SK-N-SH (cell line): Measurements from ENCODE around the gene VPS33B. TPM values are rescaled to one million over a fixed set of nuclear protein-coding genes. Genes with fewer than 3 reads are reported as not detected.

Experiments used
- CTCF ChIA-PET: fragments of 300-600, 350-600 bp; formaldehyde crosslinking; extraction: SDS; loops from one replicate; lab custom pipeline; 2021; lab: Yijun Ruan, JAX
- POLR2A ChIA-PET: fragments of 350-600 bp; sonication (Branson Sonifier 250); formaldehyde crosslinking; extraction: SDS; loops from one replicate; lab custom pipeline; 2020; ENCODE audit warnings: antibody characterized with exemption, inconsistent platforms; lab: Yijun Ruan, JAX
- DNase-seq: peaks from one replicate; pipeline ENCODE4 v3.0.0; 2012
- H2AFZ ChIP-seq: fragments of 200-600 bp; sonication (generic); 2 replicates; pipeline ENCODE4 v1.8.1; 2016; ENCODE audit warnings: antibody characterized with exemption, mild to moderate bottlenecking, low read depth
- H3F3A ChIP-seq: fragments of 200-600 bp; sonication (generic); replicated peaks from 2 replicates; pipeline ENCODE3; 2016; ENCODE audit warnings: antibody characterized with exemption, mild to moderate bottlenecking; ENCODE audit not compliant: insufficient read depth
- H3K27ac ChIP-seq, 2 experiments: fragments of 200-500 bp in 1 of 2; fragments of 200-600 bp in 1 of 2; sonication (Bioruptor generic) in 1 of 2; sonication (generic), shearing (Covaris generic) in 1 of 2; 2 replicates each; pipeline versions ENCODE4 v1.5.1 to v1.6.1; 2014 to 2016; ENCODE audit warnings: low read depth in 2 of 2, inconsistent platforms in 1 of 2, low read length in 1 of 2, mild to moderate bottlenecking in 1 of 2, mixed read lengths in 1 of 2
- H3K27me3 ChIP-seq: fragments of 200-600 bp; sonication (generic), shearing (Covaris generic); 2 replicates; pipeline ENCODE4 v1.6.1; 2016; ENCODE audit warnings: mixed run types; ENCODE audit not compliant: insufficient read depth
- H3K36me3 ChIP-seq, 2 experiments: fragments of 200-500 bp in 1 of 2; fragments of 200-600 bp in 1 of 2; sonication (Bioruptor generic) in 1 of 2; sonication (generic) in 1 of 2; replicated peaks in 1 of 2; 2 replicates each; pipeline versions ENCODE3 to v1.5.1; 2014 to 2016; ENCODE audit warnings: low read length in 1 of 2, mild to moderate bottlenecking in 1 of 2; ENCODE audit not compliant: insufficient read depth in 2 of 2, control insufficient read depth in 1 of 2
- H3K4me1 ChIP-seq, 2 experiments: fragments of 200-500 bp in 1 of 2; fragments of 200-600 bp in 1 of 2; sonication (Bioruptor generic) in 1 of 2; sonication (generic), shearing (Covaris generic) in 1 of 2; 2 replicates each; pipeline versions ENCODE4 v1.5.1 to v1.6.1; 2014 to 2016; ENCODE audit warnings: low read depth in 1 of 2, low read length in 1 of 2, mixed run types in 1 of 2; ENCODE audit not compliant: insufficient read depth in 2 of 2, control insufficient read depth in 1 of 2
- H3K4me2 ChIP-seq: fragments of 200-600 bp; sonication (generic), shearing (Covaris generic); 2 replicates; pipeline ENCODE4 v1.6.1; 2017; ENCODE audit warnings: mixed run types
- H3K4me3 ChIP-seq, 2 experiments: fragments of 200-500 bp in 1 of 2; fragments of 200-600 bp in 1 of 2; sonication (Bioruptor generic) in 1 of 2; sonication (generic), shearing (Covaris generic) in 1 of 2; 2 replicates each; pipeline versions ENCODE4 v1.5.1 to v1.8.1; 2014 to 2016; ENCODE audit warnings: low read depth in 2 of 2, inconsistent platforms in 1 of 2, low read length in 1 of 2, mild to moderate bottlenecking in 1 of 2, mixed read lengths in 1 of 2, moderate library complexity in 1 of 2
- H3K79me2 ChIP-seq: fragments of 200-600 bp; sonication (generic); 2 replicates; pipeline ENCODE4 v1.8.1; 2017; ENCODE audit warnings: mild to moderate bottlenecking; ENCODE audit not compliant: insufficient read depth
- H3K9ac ChIP-seq: fragments of 200-600 bp; sonication (generic); 2 replicates; pipeline ENCODE4 v1.6.1; 2017; ENCODE audit warnings: mixed run types
- H3K9me2 ChIP-seq: fragments of 200-600 bp; sonication (generic); 2 replicates; pipeline ENCODE4 v1.6.1; 2017; ENCODE audit warnings: mixed run types
- H3K9me3 ChIP-seq: fragments of 200-600 bp; sonication (generic); 2 replicates; pipeline ENCODE4 v1.6.1; 2017; ENCODE audit warnings: mixed run types, mild to moderate bottlenecking, moderate library complexity
- H4K20me1 ChIP-seq: fragments of 200-600 bp; sonication (generic); 2 replicates; pipeline ENCODE4 v1.6.1; 2017; ENCODE audit warnings: mild to moderate bottlenecking, mixed run types; ENCODE audit not compliant: insufficient read depth
- CHD2 ChIP-seq: fragments of 150-350 bp; IDR thresholded peaks from 2 replicates; pipeline ENCODE4 v1.6.1; 2018; ENCODE audit warnings: low read length; ENCODE audit not compliant: partially characterized antibody
- EP300 ChIP-seq, 2 experiments: IDR thresholded peaks; 2 replicates each; pipeline versions ENCODE4 v1.4.0 to v1.6.1; 2012; ENCODE audit warnings: borderline replicate concordance in 1 of 2, low read depth in 1 of 2, low read length in 1 of 2
- FOSL2 ChIP-seq: IDR thresholded peaks from 2 replicates; pipeline ENCODE4 v1.4.0; 2012; ENCODE audit warnings: low read depth, mild to moderate bottlenecking, moderate library complexity, borderline replicate concordance
- FOXM1 ChIP-seq: IDR thresholded peaks from 2 replicates; pipeline ENCODE4 v1.4.0; 2012; ENCODE audit warnings: low read depth, mild to moderate bottlenecking
- GABPA ChIP-seq: IDR thresholded peaks from 2 replicates; pipeline ENCODE4 v1.4.0; 2012; ENCODE audit warnings: low read depth, mild to moderate bottlenecking
- GATA2 ChIP-seq: sonication (generic); formaldehyde crosslinking; IDR thresholded peaks from 2 replicates; pipeline ENCODE4 v1.5.0; 2020; ENCODE audit warnings: mild to moderate bottlenecking, missing genetic modification reagents
- MAX ChIP-seq: IDR thresholded peaks from 2 replicates; pipeline ENCODE4 v1.4.0; 2012; ENCODE audit warnings: low read depth
- MEF2A ChIP-seq: IDR thresholded peaks from 2 replicates; pipeline ENCODE4 v1.4.0; 2012; ENCODE audit warnings: low read depth, borderline replicate concordance
- NRF1 ChIP-seq: IDR thresholded peaks from 2 replicates; pipeline ENCODE4 v1.6.1; 2012; ENCODE audit warnings: low read depth, mild to moderate bottlenecking, low read length
- POLR2AphosphoS5 ChIP-seq: IDR thresholded peaks from 2 replicates; pipeline ENCODE4 v1.6.1; 2012; ENCODE audit warnings: low read depth, low read length
- TCF12 ChIP-seq: IDR thresholded peaks from 2 replicates; pipeline ENCODE4 v1.4.0; 2012
- TEAD4 ChIP-seq: IDR thresholded peaks from 2 replicates; pipeline ENCODE4 v1.4.0; 2012; ENCODE audit warnings: mild to moderate bottlenecking, borderline replicate concordance; ENCODE audit not compliant: insufficient read depth
- USF1 ChIP-seq: IDR thresholded peaks from 2 replicates; pipeline ENCODE4 v1.4.0; 2012; ENCODE audit warnings: low read depth, borderline replicate concordance
- USF2 ChIP-seq: fragments of 150-350 bp; IDR thresholded peaks from 2 replicates; pipeline ENCODE4 v1.6.1; 2017; ENCODE audit warnings: antibody characterized with exemption, low read length, low read depth, borderline replicate concordance
- ZBTB33 ChIP-seq: IDR thresholded peaks from 2 replicates; pipeline ENCODE4 v1.4.0; 2012; ENCODE audit warnings: low read depth, borderline replicate concordance
- WGBS: methylation state at CpG from one replicate; pipeline ENCODE4 v1.1.6; 2017; ENCODE audit warnings: low lambda C conversion rate; 5-methylcytosine and 5-hydroxymethylcytosine counted together
- polyA plus RNA-seq, 3 experiments: library from polyadenylated mRNA; depleted of rRNA; stranded (reverse); fragments of >200 nt; gene quantifications; 2 replicates each; pipeline ENCODE4 v1.2.3, GENCODE V29; 2012
- TF ChIP-seq, protein P1 (sequence below): fragments of 200-600 bp; sonication (generic); IDR thresholded peaks from 2 replicates; pipeline ENCODE4 v1.6.1; 2017; ENCODE audit warnings: antibody characterized with exemption, mild to moderate bottlenecking, moderate library complexity
- TF ChIP-seq, protein P2 (sequence below): IDR thresholded peaks from 2 replicates; pipeline ENCODE4 v1.6.1; 2012; ENCODE audit warnings: mild to moderate bottlenecking, low read depth, low read length, moderate library complexity

VPS33B gene
- polyA plus RNA-seq, 1 of the 3 experiments (the other 2 are of a cell fraction), result 16.6 TPM

GRCh38 chr15:91051248-91051647, 28.9 kb upstream of the VPS33B start:
- Histone ChIP-seq H3K79me2 (no peaks in the 10 kb centered on the region), H3K27ac (no peak overlapping the region), H3K36me3 (no peaks in the 10 kb centered on the region), H4K20me1 (no peaks in the 10 kb centered on the region), H3K4me2 (no peak overlapping the region), H3K4me1 (peaks cover 0 to 5% of the 10 kb centered on the region in 2 experiments; a peak in 1 of 4 replicates), H3K9me2 (no peaks in the 10 kb centered on the region), H3F3A (no peaks in the 10 kb centered on the region), H2AFZ (no peak overlapping the region), H3K4me3 (no peak overlapping the region), H3K9me3 (no peaks in the 10 kb centered on the region), H3K27me3 (peaks cover 12% of the 10 kb centered on the region; the same call in 1 of the 2 replicates), H3K9ac (no peak overlapping the region)
- 38% methylated on average over 7 of the region's 8 CpGs for WGBS
- CTCF ChIA-PET, result interaction anchor here (1.5 to 10.6 kb wide), 5 partner anchors 94 to 221 kb away, joined by 3 to 186 read pairs (median 9); partner anchors contain the start of genes HDDC3 and RCCD1
- TF ChIP-seq ZBTB33 (no peak), GATA2 (CRISPR knock-in tag) (no peak), TEAD4 (no peak), POLR2AphosphoS5 (no peak), FOSL2 (no peak), USF1 (no peak), MAX (no peak), NRF1 (no peak), EP300 (IDR thresholded peaks at IDR 0.05; ENCODE audit: borderline replicate concordance in 1 of 2, low read depth in 1 of 2, low read length in 1 of 2) (no peak), USF2 (no peak), GABPA (no peak), MEF2A (no peak), CHD2 (no peak), TCF12 (no peak), FOXM1 (no peak)
- TF ChIP-seq, protein P1, sequence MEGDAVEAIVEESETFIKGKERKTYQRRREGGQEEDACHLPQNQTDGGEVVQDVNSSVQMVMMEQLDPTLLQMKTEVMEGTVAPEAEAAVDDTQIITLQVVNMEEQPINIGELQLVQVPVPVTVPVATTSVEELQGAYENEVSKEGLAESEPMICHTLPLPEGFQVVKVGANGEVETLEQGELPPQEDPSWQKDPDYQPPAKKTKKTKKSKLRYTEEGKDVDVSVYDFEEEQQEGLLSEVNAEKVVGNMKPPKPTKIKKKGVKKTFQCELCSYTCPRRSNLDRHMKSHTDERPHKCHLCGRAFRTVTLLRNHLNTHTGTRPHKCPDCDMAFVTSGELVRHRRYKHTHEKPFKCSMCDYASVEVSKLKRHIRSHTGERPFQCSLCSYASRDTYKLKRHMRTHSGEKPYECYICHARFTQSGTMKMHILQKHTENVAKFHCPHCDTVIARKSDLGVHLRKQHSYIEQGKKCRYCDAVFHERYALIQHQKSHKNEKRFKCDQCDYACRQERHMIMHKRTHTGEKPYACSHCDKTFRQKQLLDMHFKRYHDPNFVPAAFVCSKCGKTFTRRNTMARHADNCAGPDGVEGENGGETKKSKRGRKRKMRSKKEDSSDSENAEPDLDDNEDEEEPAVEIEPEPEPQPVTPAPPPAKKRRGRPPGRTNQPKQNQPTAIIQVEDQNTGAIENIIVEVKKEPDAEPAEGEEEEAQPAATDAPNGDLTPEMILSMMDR, result no peak
- TF ChIP-seq, protein P2, sequence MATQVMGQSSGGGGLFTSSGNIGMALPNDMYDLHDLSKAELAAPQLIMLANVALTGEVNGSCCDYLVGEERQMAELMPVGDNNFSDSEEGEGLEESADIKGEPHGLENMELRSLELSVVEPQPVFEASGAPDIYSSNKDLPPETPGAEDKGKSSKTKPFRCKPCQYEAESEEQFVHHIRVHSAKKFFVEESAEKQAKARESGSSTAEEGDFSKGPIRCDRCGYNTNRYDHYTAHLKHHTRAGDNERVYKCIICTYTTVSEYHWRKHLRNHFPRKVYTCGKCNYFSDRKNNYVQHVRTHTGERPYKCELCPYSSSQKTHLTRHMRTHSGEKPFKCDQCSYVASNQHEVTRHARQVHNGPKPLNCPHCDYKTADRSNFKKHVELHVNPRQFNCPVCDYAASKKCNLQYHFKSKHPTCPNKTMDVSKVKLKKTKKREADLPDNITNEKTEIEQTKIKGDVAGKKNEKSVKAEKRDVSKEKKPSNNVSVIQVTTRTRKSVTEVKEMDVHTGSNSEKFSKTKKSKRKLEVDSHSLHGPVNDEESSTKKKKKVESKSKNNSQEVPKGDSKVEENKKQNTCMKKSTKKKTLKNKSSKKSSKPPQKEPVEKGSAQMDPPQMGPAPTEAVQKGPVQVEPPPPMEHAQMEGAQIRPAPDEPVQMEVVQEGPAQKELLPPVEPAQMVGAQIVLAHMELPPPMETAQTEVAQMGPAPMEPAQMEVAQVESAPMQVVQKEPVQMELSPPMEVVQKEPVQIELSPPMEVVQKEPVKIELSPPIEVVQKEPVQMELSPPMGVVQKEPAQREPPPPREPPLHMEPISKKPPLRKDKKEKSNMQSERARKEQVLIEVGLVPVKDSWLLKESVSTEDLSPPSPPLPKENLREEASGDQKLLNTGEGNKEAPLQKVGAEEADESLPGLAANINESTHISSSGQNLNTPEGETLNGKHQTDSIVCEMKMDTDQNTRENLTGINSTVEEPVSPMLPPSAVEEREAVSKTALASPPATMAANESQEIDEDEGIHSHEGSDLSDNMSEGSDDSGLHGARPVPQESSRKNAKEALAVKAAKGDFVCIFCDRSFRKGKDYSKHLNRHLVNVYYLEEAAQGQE, result no peak
- no peak for DNase-seq
- POLR2A ChIA-PET, result no interaction called here
